HepG2 (cell line): ENCODE results near the gene PDE6C.

Source experiments
- CREM ChIP-seq, 2 experiments: sonication (generic) in 1 of 2; formaldehyde crosslinking in 1 of 2; IDR thresholded peaks; 2 replicates each; pipeline versions ENCODE4 v1.4.0 to v1.6.1; 2016 to 2020; ENCODE audit warnings: antibody characterized with exemption in 1 of 2, mild to moderate bottlenecking in 1 of 2, missing genetic modification reagents in 1 of 2
- NKX3-1 ChIP-seq: sonication (generic); formaldehyde crosslinking; IDR thresholded peaks from 2 replicates; pipeline ENCODE4 v1.5.0; 2020; ENCODE audit warnings: missing genetic modification reagents

DNA sequence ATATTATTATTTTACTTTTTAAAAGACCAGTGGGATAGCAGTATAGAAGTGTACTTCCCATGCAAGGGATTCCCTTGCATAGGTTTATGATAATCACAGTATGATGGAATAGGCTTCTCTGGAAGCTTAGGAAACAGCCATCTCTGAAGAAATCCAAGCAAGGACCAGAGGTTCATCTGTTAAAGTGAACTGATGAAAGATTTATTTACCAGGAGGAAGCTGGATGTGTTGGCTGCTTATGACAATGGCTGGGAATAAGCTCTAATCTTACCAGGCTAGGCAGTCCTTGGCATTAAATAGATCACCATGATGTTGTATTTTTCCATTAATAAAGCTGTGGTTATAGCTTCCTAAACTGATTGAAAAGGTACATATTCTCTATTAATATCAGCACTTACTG lies 58.0 kb downstream of the PDE6C start:
- TF ChIP-seq NKX3-1 (CRISPR knock-in tag), result no peak
- no peak for TF ChIP-seq CREM (IDR thresholded peaks at IDR 0.05)
- no peak for TF ChIP-seq CREM (CRISPR knock-in tag; IDR thresholded peaks at IDR 0.05)
